ENCODE measurements around the gene MYT1. TPM values are rescaled to one million over a fixed set of nuclear protein-coding genes. Genes with fewer than 3 reads are reported as not detected.

Gene MYT1
- polyA plus RNA-seq, 1 of the 3 experiments (the other 2 are of a cell fraction) = 0.10 TPM

- TF ChIP-seq IRF3 (IDR thresholded peaks at IDR 0.05; ENCODE audit: low read depth, low read length) (no peak), USF1 (IDR thresholded peaks at IDR 0.05; ENCODE audit: borderline replicate concordance, low read depth) (no peak), ELF1 (IDR thresholded peaks at IDR 0.05) (no peak), TEAD4 (IDR thresholded peaks at IDR 0.05; ENCODE audit: borderline replicate concordance, insufficient read depth) (no peak), YY1 (IDR thresholded peaks at IDR 0.05; ENCODE audit: low read depth) (no peak), EZH2phosphoT487 (IDR thresholded peaks at IDR 0.05; ENCODE audit: borderline replicate concordance, low read depth) (no peak), MEF2A (IDR thresholded peaks at IDR 0.05; ENCODE audit: borderline replicate concordance, low read depth) (no peak), POLR2AphosphoS5 (IDR thresholded peaks at IDR 0.05; ENCODE audit: low read depth, low read length) (no peak)
These were observed 102.7 kb downstream of the MYT1 start (continued) for GRCh38 chr20:64266988-64267387.

GRCh38 chr20:64268174-64268573, 103.9 kb downstream of the MYT1 start:
- no peak overlapping the region for H3K9ac ChIP-seq
- H4K20me1 ChIP-seq (ENCODE audit: insufficient read depth) = no peaks in the 10 kb centered on the region
- H3K36me3 ChIP-seq (replicated peaks in 1 of 2; ENCODE audit: control insufficient read depth in 1 of 2, insufficient read depth in 2 of 2, low read length in 1 of 2) = peaks cover 19 to 24% of the 10 kb centered on the region in 2 experiments
- no peak overlapping the region for H2AFZ ChIP-seq (ENCODE audit: low read depth)
- H3K9me2 ChIP-seq = no peaks in the 10 kb centered on the region
- no peak overlapping the region for H3K27ac ChIP-seq (ENCODE audit: low read depth in 2 of 2, low read length in 1 of 2)
- no peak overlapping the region for H3K4me2 ChIP-seq
- no peaks in the 10 kb centered on the region; a peak in 2 of 4 replicates for H3K4me1 ChIP-seq (ENCODE audit: control insufficient read depth in 1 of 2, insufficient read depth in 2 of 2, low read depth in 1 of 2, low read length in 1 of 2)
- no peaks in the 10 kb centered on the region for H3K9me3 ChIP-seq
- CTCF ChIA-PET = interaction anchor here (0.9 kb wide), 1 partner anchor 165 kb away, joined by 3 read pairs; no protein-coding TSS in a partner anchor
- no peaks in the 10 kb centered on the region for H3K27me3 ChIP-seq (ENCODE audit: insufficient read depth)
- H3K79me2 ChIP-seq (ENCODE audit: insufficient read depth) = no peaks in the 10 kb centered on the region
- WGBS (ENCODE audit: low lambda C conversion rate) = 98% methylated on average over 10 of the region's 10 CpGs
- TF ChIP-seq SIN3A (IDR thresholded peaks at IDR 0.05; ENCODE audit: borderline replicate concordance, low read depth, low read length) = no peak
- no peak for TF ChIP-seq RFX5 (IDR thresholded peaks at IDR 0.05; ENCODE audit: low read length)
- no peak for TF ChIP-seq JUND (IDR thresholded peaks at IDR 0.05)
- no peak for TF ChIP-seq TCF12 (IDR thresholded peaks at IDR 0.05)
- no peak for TF ChIP-seq EP300 (IDR thresholded peaks at IDR 0.05; ENCODE audit: borderline replicate concordance in 1 of 2, low read depth in 1 of 2, low read length in 1 of 2)
- TF ChIP-seq IRF3 (IDR thresholded peaks at IDR 0.05; ENCODE audit: low read depth, low read length) = no peak
- TF ChIP-seq SMC3 (IDR thresholded peaks at IDR 0.05; ENCODE audit: low read depth, low read length) = no peak
- TF ChIP-seq ELF1 (IDR thresholded peaks at IDR 0.05) = no peak
- no peak for TF ChIP-seq CHD2 (IDR thresholded peaks at IDR 0.05; ENCODE audit: low read length, partially characterized antibody)
- no peak for TF ChIP-seq POLR2AphosphoS5 (IDR thresholded peaks at IDR 0.05; ENCODE audit: low read depth, low read length)
- no peak for TF ChIP-seq GATA2 (CRISPR knock-in tag; IDR thresholded peaks at IDR 0.05)
- TF ChIP-seq EZH2phosphoT487 (IDR thresholded peaks at IDR 0.05; ENCODE audit: borderline replicate concordance, low read depth) = no peak
- no peak for TF ChIP-seq MAX (IDR thresholded peaks at IDR 0.05; ENCODE audit: low read depth)
- TF ChIP-seq TEAD4 (IDR thresholded peaks at IDR 0.05; ENCODE audit: borderline replicate concordance, insufficient read depth) = no peak
- TF ChIP-seq USF1 (IDR thresholded peaks at IDR 0.05; ENCODE audit: borderline replicate concordance, low read depth) = no peak
- H3F3A ChIP-seq (replicated peaks; ENCODE audit: insufficient read depth) = no peaks in the 10 kb centered on the region
- POLR2A ChIA-PET = no interaction called here
- no peak overlapping the region for H3K4me3 ChIP-seq (ENCODE audit: low read depth in 2 of 2, low read length in 1 of 2)
- no peak for DNase-seq
